Activated naive CD4-positive, alpha-beta T cell treated with anti-CD3 and anti-CD28 coated beads, Interleukin-2, amount 50 U/mL, for 24 hours (primary cell): ENCODE measurements around the gene ETFA.

ENCODE experiments used
- H3K27ac Mint-ChIP-seq: one replicate; pipeline ENCODE4 v1.8.0; 2021; ENCODE audit warnings: mild to moderate bottlenecking, mixed read lengths
- H3K27me3 Mint-ChIP-seq: one replicate; pipeline ENCODE4 v1.8.0; 2021; ENCODE audit warnings: mixed read lengths
- H3K36me3 Mint-ChIP-seq: one replicate; pipeline ENCODE4 v1.8.0; 2021; ENCODE audit warnings: mixed read lengths
- H3K4me1 Mint-ChIP-seq: one replicate; pipeline ENCODE4 v1.8.0; 2021; ENCODE audit warnings: mixed read lengths
- H3K4me3 Mint-ChIP-seq: one replicate; pipeline ENCODE4 v1.8.0; 2021; ENCODE audit warnings: mild to moderate bottlenecking, mixed read lengths
- H3K9me3 Mint-ChIP-seq: one replicate; pipeline ENCODE4 v1.8.0; 2021; ENCODE audit warnings: mixed read lengths

The ETFA gene

DNA sequence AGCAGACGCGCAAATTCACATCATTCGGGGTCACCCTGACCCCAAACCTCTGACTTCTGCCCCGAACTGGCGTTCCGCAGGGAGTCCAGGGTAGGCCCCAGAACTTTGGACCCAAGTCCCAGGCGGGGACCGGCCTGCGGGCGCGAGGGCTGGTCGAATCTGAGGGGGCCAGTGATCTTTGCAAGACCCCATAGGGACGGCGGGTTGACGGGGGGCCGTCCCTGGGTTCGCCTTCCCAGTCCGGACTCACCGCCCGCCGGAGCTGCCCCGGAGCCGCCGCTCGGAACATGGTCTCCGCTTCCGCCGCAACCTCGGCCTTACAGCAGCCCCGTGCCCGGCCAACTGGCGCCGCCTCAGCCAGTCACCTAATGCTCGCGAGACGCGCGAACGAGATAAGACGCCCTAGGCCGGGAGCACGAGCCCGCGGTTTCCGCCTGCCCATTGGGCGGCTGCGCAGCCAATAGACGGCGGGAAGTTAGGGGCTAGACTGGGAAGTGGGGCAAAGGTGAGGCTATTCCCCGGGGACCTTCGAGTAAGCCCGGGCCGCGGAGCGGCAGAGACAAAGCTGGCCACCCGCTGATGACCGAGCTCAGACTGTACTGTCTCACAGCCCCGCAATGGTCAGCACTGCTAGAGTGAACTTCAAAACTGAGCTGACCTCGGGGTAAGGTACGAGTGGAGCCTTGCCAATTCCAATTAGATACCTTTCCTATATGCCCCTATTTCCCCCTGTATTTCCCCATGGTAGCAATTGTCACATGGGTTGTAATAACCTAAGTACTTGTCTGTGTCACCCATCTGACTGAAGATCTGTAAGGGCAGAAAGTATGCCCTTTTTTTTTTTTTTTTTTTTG, at the start of gene ETFA:
ETFA (minus strand) TSS at position 370 of the 854 bp plus-strand sequence; CDS start at position 289, 81 bp downstream.
- peak within 1 kb of the TSS; percentile 85 for H3K27ac Mint-ChIP-seq
- H3K36me3 Mint-ChIP-seq, result peaks cover 2% of the 10 kb centered on the region
- H3K4me3 Mint-ChIP-seq, result peak within 1 kb of the TSS; percentile 91
- no peaks in the 10 kb centered on the region for H3K9me3 Mint-ChIP-seq
- peaks cover 45% of the 10 kb centered on the region for H3K4me1 Mint-ChIP-seq
- no peaks in the 10 kb centered on the region for H3K27me3 Mint-ChIP-seq

DNA sequence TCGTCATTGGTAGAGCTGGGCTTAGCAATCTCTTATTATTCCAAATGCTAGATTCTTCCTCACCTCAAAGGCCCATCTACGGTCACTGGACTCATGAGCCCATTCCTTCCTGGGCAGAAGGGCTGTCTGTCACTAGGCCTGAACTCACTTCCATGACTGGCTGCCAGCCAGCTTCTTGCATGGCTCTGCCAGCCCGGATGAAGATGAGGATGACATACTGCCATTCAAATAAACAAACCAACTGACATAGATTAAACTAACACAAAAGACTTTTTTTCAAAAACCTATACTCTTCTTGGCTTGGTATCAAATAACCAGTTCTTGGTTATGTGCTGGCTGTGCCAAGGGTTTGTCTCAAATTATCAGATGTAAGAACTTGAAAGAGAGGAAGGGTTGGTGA, 49.1 kb upstream of the ETFA start:
- Mint-ChIP-seq H3K27ac (no peak overlapping the region), H3K4me1 (no peaks in the 10 kb centered on the region), H3K4me3 (no peak overlapping the region), H3K9me3 (no peaks in the 10 kb centered on the region), H3K36me3 (peaks cover 18% of the 10 kb centered on the region), H3K27me3 (no peaks in the 10 kb centered on the region)

DNA sequence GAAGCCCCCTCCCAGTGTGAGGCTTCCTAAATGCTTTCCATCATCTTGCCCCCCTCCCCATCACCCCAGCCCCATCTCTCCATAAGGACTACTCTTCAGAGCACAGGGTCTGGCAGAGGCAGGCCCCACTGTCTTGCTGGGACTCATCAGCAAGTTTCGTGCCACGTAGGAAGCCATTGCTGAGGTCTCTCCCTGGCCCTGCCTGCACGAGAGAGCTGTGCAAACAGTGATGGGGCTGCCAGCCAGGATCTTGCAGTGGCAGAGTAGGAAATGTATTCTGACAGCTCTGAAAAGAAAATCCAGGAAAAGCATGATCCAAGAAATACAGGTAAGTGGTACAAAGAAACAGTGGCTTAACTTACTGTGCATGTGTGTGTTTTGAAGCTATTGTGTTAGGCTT, 47.9 kb upstream of the ETFA start:
- Mint-ChIP-seq H3K4me1 (no peaks in the 10 kb centered on the region), H3K36me3 (peaks cover 18% of the 10 kb centered on the region), H3K27me3 (no peaks in the 10 kb centered on the region), H3K9me3 (no peaks in the 10 kb centered on the region), H3K27ac (no peak overlapping the region), H3K4me3 (no peak overlapping the region)

DNA sequence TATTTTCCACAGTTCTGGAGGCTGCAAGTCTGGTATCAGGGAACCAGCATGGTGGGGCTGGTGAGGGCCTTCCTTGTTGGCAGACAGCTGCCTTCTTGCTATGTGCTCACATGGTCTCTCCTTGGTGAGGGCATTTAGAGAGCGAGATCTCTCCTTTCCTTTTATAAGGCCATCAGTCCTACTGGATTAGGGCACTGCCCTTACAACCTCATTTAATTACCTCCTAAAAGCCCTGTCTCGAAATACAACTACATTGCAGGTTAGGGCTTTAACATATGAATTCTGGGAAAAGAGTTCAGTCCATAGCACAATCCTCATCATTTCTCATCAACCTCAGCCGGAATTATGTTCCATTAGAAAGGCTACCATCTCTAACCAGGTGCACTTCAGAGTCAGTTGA, 47.2 kb upstream of the ETFA start:
- Mint-ChIP-seq H3K4me3 (no peak overlapping the region), H3K9me3 (no peaks in the 10 kb centered on the region), H3K36me3 (peaks cover 17% of the 10 kb centered on the region), H3K4me1 (no peaks in the 10 kb centered on the region), H3K27me3 (no peaks in the 10 kb centered on the region), H3K27ac (no peak overlapping the region)

DNA sequence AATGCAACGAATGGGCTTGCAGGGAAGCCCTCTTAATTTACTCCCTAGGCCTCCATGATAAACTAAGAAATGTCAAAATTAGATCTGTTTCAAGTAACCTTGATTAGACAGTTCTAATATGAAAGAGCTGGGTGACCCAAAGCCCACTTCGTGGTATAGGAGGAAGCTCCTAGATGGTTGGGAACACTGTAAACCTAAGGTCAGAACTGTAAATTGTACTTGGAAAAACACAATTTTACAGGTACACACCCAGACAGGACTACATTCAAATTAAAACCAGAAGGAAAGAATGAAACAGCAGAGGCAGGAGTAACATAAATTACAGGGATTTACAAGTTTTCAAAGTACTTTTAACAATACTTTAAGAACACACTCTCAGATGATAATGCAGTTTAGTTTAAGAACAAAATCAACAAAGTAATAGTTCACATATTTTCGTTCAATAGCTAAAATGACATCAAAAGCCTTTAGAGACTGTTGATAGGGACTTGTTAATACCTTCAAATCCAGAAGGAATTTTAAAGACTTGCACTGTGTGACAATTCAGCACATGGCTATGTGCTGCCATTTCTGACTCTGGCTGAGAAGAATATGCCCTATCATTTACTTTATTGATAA, 43.7 kb upstream of the ETFA start:
- H3K4me1 Mint-ChIP-seq, result no peaks in the 10 kb centered on the region
- no peak overlapping the region for H3K4me3 Mint-ChIP-seq
- H3K27ac Mint-ChIP-seq, result no peak overlapping the region
- no peaks in the 10 kb centered on the region for H3K9me3 Mint-ChIP-seq
- no peaks in the 10 kb centered on the region for H3K27me3 Mint-ChIP-seq
- peaks cover 21% of the 10 kb centered on the region for H3K36me3 Mint-ChIP-seq

DNA sequence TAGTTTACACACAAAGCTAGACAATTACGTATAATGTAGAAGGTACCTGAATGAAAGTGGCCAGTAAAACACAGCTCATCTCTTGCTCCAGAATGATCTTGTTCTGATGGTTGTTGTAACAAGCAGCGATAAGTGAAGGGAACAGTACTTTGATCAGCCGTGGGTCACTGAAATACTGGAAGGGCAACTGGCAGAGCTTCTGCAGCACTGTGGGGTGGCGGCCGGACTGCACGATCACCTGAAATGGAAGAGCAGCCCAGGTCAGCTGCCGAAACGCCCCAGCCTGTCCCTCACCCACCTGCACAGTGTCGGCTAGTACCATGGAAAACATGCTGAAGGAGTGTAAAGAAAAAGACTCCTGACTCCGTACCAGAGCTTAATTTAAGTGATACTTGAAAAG, 42.6 kb upstream of the ETFA start:
- Mint-ChIP-seq H3K4me3 (no peak overlapping the region), H3K27ac (no peak overlapping the region), H3K9me3 (no peaks in the 10 kb centered on the region), H3K4me1 (no peaks in the 10 kb centered on the region), H3K27me3 (no peaks in the 10 kb centered on the region), H3K36me3 (peaks cover 21% of the 10 kb centered on the region)

DNA sequence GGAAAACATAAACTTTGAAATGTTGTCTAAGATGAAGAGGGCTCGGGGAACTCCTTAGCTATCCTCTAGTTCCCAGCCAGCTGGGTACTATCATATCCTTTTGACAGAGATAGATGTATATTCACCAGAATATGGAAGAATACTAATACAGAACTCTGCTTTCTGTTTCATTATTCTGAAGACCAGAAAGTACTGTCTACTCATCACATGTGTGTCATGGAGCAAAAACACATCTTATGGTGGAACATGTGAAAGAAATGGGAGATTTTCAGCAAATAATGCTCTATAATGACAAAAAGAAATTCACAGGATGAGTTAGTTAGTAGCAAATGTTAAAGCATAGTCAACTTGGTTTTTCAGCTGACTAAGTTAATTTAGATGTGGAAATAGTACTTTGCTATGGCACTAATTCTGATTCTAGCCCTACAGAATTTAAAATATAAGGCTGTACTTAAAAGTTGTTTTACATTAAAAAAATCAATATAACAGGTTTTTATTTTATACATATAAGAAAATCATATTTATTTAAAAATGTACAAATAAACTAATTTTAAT, 41.8 kb upstream of the ETFA start:
- H3K27me3 Mint-ChIP-seq, result peaks cover 3% of the 10 kb centered on the region
- H3K4me1 Mint-ChIP-seq, result no peaks in the 10 kb centered on the region
- H3K4me3 Mint-ChIP-seq, result no peak overlapping the region
- H3K36me3 Mint-ChIP-seq, result peaks cover 24% of the 10 kb centered on the region
- no peak overlapping the region for H3K27ac Mint-ChIP-seq
- H3K9me3 Mint-ChIP-seq, result no peaks in the 10 kb centered on the region

DNA sequence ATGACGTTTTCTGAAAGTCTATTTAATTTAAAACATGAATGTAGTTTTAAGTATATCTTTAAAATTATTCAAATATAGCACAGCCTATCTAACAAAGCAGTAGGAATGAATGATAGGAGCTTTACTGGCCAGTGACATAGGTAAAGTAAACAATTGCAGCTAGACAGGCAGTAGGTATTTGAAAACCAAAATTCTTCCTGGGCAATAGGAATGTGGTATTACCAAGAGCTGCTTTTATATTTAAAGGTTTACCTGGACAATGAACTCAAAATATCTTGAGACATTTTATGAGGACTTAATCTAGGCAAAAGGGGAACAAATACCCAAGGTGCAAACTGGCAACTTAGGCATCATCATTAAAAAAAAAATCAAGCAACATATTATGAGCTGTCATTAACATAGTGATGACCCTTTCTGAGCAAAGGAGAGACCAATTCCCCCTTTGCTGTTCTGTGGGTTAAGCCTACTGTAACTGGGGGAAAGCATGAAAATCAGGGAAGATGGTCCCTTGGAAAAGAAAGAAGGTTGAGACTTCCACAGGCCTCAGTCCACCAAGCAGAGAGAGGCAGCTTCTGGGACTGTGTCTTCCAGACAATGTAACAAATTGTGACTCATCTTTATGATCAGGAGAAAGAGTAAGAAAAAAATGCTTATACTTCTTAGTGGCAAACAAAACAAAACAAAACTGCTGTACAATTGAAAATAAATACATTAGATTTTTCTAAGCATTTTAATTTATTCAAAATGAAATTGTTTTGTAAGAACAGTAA, 38.2 kb upstream of the ETFA start:
- Mint-ChIP-seq H3K36me3 (peaks cover 27% of the 10 kb centered on the region), H3K27ac (no peak overlapping the region), H3K4me3 (no peak overlapping the region), H3K9me3 (no peaks in the 10 kb centered on the region), H3K27me3 (peaks cover 20% of the 10 kb centered on the region), H3K4me1 (peaks cover 12% of the 10 kb centered on the region)

- H3K36me3 Mint-ChIP-seq, result peaks cover 27% of the 10 kb centered on the region
- peak overlapping the region; percentile 42 for H3K4me3 Mint-ChIP-seq
- H3K27me3 Mint-ChIP-seq, result peaks cover 31% of the 10 kb centered on the region
- no peaks in the 10 kb centered on the region for H3K9me3 Mint-ChIP-seq
- H3K4me1 Mint-ChIP-seq, result peaks cover 19% of the 10 kb centered on the region
- no peak overlapping the region for H3K27ac Mint-ChIP-seq
Observed at GRCh38 chr15:76347482-76348055, 36.3 kb upstream of the ETFA start.

DNA sequence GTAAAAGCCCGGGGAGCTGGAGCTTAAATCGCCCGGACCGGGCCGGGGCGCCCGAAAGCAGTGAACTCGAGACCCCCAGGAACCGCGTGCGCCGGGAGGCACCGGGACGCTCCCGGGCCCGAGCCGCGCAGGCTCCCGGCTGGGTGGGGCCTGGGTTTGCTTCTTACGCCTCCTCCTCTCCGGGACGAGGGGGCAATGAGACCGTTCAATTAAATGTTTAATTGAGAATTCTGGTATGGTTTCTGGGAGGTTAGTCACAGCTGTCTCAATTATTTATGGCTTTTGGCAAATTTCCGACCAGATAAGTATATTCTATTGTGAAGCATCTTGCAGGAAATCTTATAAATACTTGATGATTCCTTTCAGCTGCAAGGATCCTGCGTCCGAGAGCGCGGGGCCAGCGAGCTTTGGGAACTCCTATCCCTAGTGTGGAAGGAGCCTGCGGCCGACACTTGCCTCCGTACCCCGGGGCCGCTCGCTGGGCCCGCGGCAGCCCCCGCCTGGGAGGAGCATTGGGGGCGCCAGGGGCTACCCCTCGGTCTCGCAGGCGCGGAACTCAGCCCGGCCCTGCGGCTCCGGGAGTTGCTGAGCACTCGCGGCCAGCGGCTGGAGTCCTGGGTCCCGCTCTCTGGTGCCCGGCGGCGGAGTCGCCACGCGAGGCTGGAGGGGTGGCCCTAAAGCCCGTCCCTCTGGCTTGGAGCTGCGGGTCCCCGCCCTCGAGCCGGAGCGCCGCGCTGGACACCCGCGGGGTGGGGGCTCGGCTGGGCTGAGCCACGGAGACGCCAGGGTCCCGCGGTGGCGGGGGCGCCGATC, 35.6 kb upstream of the ETFA start:
- Mint-ChIP-seq H3K27ac (no peak overlapping the region), H3K36me3 (peaks cover 25% of the 10 kb centered on the region), H3K4me1 (peaks cover 23% of the 10 kb centered on the region), H3K4me3 (no peak overlapping the region), H3K27me3 (peaks cover 35% of the 10 kb centered on the region), H3K9me3 (no peaks in the 10 kb centered on the region)

- Mint-ChIP-seq H3K27ac (peak overlapping the region; percentile 21), H3K27me3 (peaks cover 40% of the 10 kb centered on the region), H3K4me1 (peaks cover 28% of the 10 kb centered on the region), H3K9me3 (no peaks in the 10 kb centered on the region), H3K36me3 (peaks cover 24% of the 10 kb centered on the region), H3K4me3 (peak overlapping the region; percentile 66)
Observed at GRCh38 chr15:76345880-76346668, 34.8 kb upstream of the ETFA start.

GRCh38 chr15:76345583-76345879, 34.3 kb upstream of the ETFA start:
- Mint-ChIP-seq H3K9me3 (no peaks in the 10 kb centered on the region), H3K4me3 (peak overlapping the region; percentile 66), H3K27me3 (peaks cover 45% of the 10 kb centered on the region), H3K27ac (peak overlapping the region; percentile 20), H3K4me1 (peaks cover 32% of the 10 kb centered on the region), H3K36me3 (peaks cover 23% of the 10 kb centered on the region)

DNA sequence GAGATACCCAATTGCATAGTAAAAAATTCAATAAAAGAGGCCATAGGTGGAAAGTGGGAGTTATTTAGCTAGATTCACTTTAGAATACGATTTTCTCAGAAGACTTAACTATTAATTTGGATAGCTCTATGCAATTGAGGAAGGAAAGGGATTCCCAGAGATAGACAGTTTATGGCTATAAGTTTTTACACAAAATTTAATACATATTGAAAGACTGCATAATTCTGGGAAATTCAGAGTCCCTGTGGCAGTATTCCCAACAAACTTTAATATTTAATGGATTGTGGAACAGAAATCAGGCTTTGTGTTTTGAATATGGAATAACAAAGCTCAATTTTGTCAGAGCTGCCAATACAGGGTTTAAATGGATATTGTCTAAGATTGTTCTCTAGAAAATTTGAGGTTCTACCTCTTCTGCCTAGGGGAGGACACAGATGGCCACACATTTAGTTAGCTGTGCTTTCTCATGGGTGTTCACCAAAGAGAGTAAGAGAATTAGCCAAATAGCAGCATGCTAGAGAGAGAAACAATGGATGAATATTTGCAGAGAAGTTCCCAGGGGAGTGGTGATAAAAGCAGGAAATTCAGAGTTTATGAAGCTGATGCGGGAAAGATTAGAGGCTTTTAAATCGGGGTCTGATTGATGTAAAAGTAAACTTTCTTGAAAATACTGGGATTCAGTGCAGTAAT, 33.8 kb upstream of the ETFA start:
- peaks cover 18% of the 10 kb centered on the region for H3K36me3 Mint-ChIP-seq
- H3K27me3 Mint-ChIP-seq, result peaks cover 47% of the 10 kb centered on the region
- H3K4me1 Mint-ChIP-seq, result peaks cover 37% of the 10 kb centered on the region
- H3K27ac Mint-ChIP-seq, result peak overlapping the region; percentile 20
- peak overlapping the region; percentile 66 for H3K4me3 Mint-ChIP-seq
- H3K9me3 Mint-ChIP-seq, result no peaks in the 10 kb centered on the region
